Suppressor macrophage treated with lipopolysaccharide for 1 hour (primary cell): ENCODE measurements around the gene PTX4.

Source experiments
- DNase-seq, 3 donors: peaks; one replicate each; pipeline ENCODE4 v3.0.0-alpha.2; 2020 to 2022

Gene PTX4

GRCh38 chr16:1523581-1524245, 35.0 kb upstream of the PTX4 start:
- DNase-seq = no peak

DNA sequence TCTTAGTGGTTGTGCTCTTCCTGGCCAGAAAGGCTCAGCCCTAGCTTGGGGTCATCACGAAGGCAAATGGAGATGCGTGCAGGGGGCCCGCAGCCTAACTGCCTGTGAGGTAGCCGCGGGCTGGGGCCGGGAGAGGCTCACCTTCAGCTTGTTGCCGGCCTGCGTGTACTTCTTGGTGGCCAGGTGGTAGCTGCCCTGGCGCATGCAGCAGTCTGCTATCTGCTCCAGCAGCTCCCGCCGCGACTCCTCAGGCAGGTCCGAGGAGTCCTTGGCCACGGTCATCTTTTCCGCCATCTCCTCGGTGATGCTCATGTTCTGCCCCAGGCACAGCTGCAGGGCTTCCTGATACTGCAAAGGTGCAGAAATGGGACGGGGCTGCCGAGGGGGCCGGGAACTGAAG, 31.7 kb upstream of the PTX4 start:
- DNase-seq = no peak

DNA sequence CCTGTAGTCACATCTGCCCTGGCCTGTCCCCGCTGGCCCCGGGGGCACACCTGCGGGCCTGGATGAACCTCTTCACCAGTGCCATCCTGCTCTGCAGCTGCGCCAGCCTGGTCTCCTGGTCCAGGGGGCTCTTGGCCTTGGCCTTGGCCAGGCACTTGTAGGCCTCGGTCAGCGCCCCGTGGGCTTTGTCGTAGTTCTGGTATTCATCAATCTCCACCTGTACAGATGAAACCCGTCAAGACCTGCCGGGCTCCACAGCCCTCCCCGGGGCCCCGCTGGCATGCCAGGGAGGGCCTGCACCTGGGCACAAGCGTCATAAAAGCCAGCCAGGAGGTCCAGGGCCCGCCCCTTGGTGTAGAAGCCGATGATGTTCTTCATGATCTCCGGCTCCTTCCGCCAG, 31.1 kb upstream of the PTX4 start:
- DNase-seq = no peak

- DNase-seq = no peak
Observed at GRCh38 chr16:1518626-1519135, 29.9 kb upstream of the PTX4 start.

GRCh38 chr16:1514507-1514906, 25.8 kb upstream of the PTX4 start:
- DNase-seq = no peak

DNA sequence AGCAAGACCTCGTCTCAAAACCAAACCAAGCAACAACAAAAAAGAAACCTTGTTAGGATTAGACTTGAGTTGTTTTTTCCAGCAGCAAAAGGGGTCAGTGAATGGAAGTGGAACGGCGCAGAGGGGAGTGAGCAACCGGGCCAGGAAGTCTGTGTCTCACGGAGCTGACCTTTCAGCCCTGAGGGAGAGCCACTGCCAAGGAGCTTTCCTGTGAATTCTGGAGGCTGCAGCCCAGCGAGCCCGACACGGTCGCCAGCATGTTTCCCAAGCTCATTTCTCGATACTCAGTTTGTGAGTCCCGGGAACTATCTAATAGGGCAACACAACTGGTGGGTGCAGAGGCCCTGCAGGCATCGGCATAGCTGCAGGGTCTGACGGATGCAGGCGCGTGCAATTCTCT, 24.0 kb upstream of the PTX4 start:
- DNase-seq = no peak

GRCh38 chr16:1511662-1512569, 23.2 kb upstream of the PTX4 start:
- DNase-seq = no peak

- no peak for DNase-seq
Observed at GRCh38 chr16:1510941-1511351, 22.2 kb upstream of the PTX4 start.

DNA sequence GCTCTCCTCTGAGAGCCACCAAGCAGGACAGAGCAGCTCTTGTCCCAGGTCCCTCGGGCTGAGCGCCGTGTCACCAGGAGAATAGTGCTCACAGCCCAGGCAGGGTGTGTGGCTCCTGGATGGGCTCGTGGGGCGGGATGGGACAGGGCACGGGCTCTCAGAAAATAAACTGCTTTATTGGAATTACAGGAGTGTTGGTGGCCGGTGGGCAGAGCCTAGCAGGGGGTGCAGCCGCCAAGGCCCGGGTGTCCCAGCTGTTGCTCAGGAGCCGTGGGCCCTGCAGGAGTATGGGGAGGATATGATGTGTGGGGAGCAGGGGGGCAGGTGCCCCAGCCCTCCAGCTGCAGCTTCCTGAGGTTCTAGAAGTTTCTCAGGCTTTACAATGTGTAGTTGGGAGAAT, 21.5 kb upstream of the PTX4 start:
- no peak for DNase-seq

DNA sequence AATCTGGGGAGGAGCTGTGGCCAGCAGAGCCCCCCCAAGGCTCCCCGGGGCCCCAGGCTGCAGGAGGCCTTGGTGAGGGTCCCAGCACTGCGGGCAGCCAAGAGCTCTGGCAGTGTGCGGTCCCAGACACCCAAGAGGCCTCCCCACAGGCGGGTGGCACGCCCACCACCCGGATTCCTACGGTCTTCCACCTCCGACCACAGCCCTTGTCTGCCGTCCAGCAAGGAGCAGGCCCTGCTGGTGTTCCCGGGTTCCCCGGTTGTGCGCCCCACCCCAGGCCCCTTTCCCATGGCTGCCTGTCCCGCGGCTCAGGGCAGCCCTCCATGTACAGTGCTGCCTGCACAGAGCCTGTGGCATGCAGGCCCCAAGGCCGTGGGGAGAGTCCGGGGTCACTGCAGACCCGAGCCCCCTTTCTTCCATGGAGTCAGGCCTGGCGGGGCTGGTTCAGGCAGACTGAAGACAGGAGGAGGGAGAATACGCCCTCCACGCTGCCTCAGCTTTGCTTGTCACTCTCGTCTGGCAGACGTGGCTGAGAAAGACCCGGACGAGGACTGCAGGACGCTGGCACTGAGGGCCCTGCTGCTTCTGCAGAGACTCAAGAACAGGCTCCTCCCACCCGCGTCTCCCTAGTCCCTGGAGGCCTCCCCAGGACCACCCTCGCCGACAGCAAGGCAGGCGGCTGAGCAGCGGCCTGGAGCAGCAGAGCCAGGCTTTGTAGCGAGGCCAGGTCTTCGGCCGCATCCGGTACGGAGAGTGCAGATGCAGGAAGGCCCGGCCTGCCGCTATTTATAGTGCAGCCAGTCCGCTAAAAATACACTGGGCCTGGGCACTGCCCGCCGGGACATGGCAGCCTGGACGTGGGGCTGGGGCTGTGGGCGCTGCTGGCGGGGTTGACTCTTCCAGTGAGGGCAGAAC, 20.8 kb upstream of the PTX4 start:
- DNase-seq = no peak

DNA sequence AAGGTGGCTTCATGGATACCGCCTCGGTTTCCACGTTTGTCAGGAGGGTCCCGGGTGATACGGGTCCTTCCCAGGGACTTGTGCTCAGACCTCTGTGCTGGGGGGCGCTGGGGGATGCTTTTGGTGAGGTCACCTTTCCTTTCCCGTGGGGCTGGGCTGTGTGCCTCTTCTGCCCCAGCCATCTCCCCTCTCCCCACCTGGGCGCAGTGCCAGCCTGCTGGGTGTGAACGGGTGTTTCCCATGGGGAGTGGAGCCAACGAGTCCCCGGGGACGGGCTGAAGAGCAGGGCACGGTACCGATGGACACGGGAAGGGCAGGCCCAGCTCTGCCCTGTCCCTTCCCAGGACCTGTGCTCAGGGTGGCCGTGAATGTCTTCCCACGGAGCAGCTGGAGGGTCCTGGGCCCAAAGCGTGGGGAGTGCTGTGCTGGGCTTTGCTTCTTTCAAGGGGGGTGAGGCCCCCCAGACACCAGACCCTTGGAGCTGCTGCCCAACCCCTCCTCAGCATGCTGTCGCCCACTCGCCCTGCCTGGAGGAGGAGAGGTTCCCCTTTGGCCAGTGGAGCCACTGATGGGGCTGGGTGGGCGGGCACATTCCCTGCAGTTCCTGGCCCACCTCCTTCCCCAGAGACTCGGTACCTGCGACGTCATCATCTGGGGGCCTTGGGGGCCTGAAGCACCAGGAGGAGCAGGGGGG, 19.9 kb upstream of the PTX4 start:
- no peak for DNase-seq

GRCh38 chr16:1506494-1507213, 17.9 kb upstream of the PTX4 start:
- DNase-seq = no peak

- DNase-seq = no peak
Observed at GRCh38 chr16:1505912-1506311, 17.2 kb upstream of the PTX4 start.

GRCh38 chr16:1505073-1505844, 16.5 kb upstream of the PTX4 start:
- no peak for DNase-seq

DNA sequence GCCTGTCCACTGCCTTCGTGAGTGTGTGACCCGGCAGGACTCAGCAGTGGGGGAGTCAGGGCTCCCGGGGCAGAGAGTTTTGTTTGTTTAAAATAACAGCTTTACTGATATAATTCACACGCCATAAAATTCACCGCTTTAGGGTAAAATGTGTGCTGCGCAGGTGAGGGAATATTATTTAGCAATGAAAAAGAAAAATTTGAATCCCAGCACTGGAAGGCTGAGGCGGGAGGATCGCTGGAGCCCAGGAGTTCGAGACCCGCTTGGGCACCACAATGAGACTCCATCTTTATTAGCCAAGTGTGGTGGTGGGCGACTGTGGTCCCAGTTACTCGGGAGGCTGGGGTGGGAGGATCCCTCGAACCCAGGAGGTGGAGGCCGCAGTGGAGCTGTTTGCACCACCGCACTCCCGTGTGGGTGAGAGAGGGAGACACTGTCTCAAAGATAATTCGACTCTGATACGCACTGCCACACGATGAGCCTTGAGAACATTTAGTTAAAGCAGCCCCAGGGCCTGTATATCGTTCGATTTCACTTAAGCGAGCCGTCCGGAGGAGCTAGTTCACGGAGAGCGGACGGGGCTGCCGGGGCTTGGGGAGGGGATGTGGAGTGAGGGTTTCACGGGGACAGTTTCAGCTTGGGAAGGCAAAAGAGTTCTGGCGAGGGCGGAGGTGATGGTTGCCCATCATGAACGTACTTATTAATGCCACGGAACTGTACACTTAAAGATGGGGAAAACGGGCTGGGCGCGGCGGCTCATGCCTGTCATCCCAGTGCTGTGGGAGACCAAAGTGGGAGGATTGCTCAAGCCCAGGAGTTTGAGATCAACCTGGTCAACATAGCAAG, 14.6 kb upstream of the PTX4 start:
- no peak for DNase-seq

DNA sequence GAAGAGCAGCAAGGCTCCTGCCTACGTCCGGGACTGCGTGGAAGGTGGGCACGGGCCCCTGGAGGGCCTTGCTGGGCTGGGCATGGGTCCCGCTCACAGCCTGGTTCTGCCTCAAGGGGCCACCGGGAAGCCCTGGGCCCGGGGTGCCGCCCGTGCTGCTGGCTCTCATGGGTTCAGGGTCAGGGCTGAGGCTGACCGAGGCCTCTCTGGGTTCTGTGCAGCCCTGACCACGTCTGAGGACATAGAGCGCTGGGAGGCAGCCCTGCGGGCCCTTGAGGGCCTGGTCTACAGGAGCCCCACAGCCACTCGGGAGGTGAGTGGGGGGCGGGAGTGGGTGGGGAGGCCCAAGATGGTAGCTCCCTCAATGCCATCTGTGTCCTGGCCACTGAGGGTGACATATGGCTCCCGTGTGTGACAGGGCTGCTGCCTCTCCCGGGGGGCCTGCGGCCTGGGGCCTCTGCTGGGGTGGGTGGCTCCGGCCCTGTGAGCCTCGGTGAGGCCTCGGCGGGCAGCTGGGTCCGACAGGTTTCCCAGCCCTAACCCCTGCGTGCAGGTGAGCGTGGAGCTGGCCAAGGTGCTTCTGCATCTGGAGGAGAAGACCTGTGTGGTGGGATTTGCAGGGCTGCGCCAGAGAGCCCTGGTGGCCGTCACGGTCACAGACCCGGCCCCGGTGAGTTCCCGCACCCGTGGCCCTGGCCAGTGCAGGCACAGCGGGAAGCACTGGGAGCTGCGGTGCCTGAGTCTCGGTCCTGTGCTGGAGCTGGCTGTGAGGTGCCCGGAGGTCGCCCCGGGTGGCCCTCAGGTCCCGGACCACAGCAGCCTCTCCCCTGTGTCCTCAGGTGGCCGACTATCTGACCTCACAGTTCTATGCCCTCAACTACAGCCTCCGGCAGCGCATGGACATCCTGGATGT, 13.6 kb upstream of the PTX4 start:
- no peak for DNase-seq

- DNase-seq = no peak
Observed at GRCh38 chr16:1501630-1502029, 12.9 kb upstream of the PTX4 start.

- DNase-seq = no peak
Observed at GRCh38 chr16:1500465-1501150, 11.9 kb upstream of the PTX4 start.
